Fibroblast of lung (primary cell): ENCODE results near the gene SLC2A1. TPM values are rescaled to one million over a fixed set of nuclear protein-coding genes. Genes with fewer than 3 reads are reported as not detected.

Source experiments
- DNase-seq, 2 donors: peaks; one replicate each; pipeline versions ENCODE4 v3.0.0 to v3.0.0-alpha.2; 2010; ENCODE audit warnings: low read depth in 2 of 2
- H2AFZ ChIP-seq: 2 replicates; pipeline ENCODE4 v1.5.1; 2012; ENCODE audit warnings: low read length, control low read depth, inconsistent platforms
- H3K27ac ChIP-seq: 2 replicates; pipeline ENCODE4 v1.5.1; 2011; ENCODE audit warnings: low read length, control low read depth; ENCODE audit not compliant: insufficient read depth
- H3K27me3 ChIP-seq: 2 replicates; pipeline ENCODE4 v1.5.1; 2011; ENCODE audit warnings: mild to moderate bottlenecking, low read length; ENCODE audit not compliant: control insufficient read depth, insufficient read depth
- H3K36me3 ChIP-seq: 2 replicates; pipeline ENCODE4 v1.5.1; 2011; ENCODE audit warnings: low read length; ENCODE audit not compliant: control insufficient read depth, insufficient read depth
- H3K4me1 ChIP-seq: 2 replicates; pipeline ENCODE4 v1.5.1; 2011; ENCODE audit warnings: low read length; ENCODE audit not compliant: control insufficient read depth, insufficient read depth; ENCODE audit errors: extremely low read depth
- H3K4me2 ChIP-seq: 2 replicates; pipeline ENCODE4 v1.5.1; 2011; ENCODE audit warnings: low read length, control low read depth; ENCODE audit not compliant: insufficient read depth; ENCODE audit errors: extremely low read depth
- H3K4me3 ChIP-seq, 4 experiments: fragments of 200-600 bp in 1 of 4; sonication (generic) in 1 of 4; replicated peaks in 1 of 4; 2 replicates each; pipeline ENCODE4 v1.5.1; 2011 to 2016; ENCODE audit warnings: low read length in 4 of 4, low read depth in 3 of 4, mild to moderate bottlenecking in 3 of 4, control low read depth in 2 of 4, inconsistent platforms in 1 of 4, mixed read lengths in 1 of 4; ENCODE audit not compliant: insufficient read depth in 1 of 4; ENCODE audit errors: control extremely low read depth in 1 of 4
- H3K79me2 ChIP-seq: 2 replicates; pipeline ENCODE4 v1.5.1; 2012; ENCODE audit warnings: mild to moderate bottlenecking, low read length, inconsistent platforms; ENCODE audit not compliant: control insufficient read depth, insufficient read depth
- H3K9ac ChIP-seq: 2 replicates; pipeline ENCODE4 v1.5.1; 2011; ENCODE audit warnings: mild to moderate bottlenecking, low read length, control low read depth; ENCODE audit not compliant: insufficient read depth
- H3K9me3 ChIP-seq: 2 replicates; pipeline ENCODE4 v1.5.1; 2012; ENCODE audit warnings: low read depth, low read length; ENCODE audit not compliant: control insufficient read depth, insufficient read depth
- H4K20me1 ChIP-seq: 2 replicates; pipeline ENCODE4 v1.5.1; 2011; ENCODE audit warnings: low read length; ENCODE audit not compliant: control insufficient read depth, insufficient read depth; ENCODE audit errors: extremely low read depth
- CTCF ChIP-seq, 2 donors: IDR thresholded peaks in 1 of 2; conservative IDR thresholded peaks in 1 of 2; 1 replicate in 1 of 2; 2 replicates in 1 of 2; pipeline ENCODE4 v1.5.1; 2011 to 2012; ENCODE audit warnings: low read length in 2 of 2, control low read depth in 1 of 2, inconsistent platforms in 1 of 2, low read depth in 1 of 2, mild to moderate bottlenecking in 1 of 2
- EZH2 ChIP-seq: IDR thresholded peaks from 2 replicates; pipeline ENCODE4 v1.5.1; 2012; ENCODE audit warnings: low read length, control low read depth, mild to moderate bottlenecking; ENCODE audit errors: missing control alignments
- polyA plus RNA-seq, 2 donors: library from polyadenylated mRNA; depleted of rRNA in 1 of 2; stranded (reverse) in 1 of 2; unstranded in 1 of 2; fragments of >200 nt; gene quantifications; 2 replicates each; pipeline ENCODE4 v1.2.1, GENCODE V29; 2011 to 2012; ENCODE audit warnings: missing spikeins in 1 of 2
- total RNA-seq: library from RNA; depleted of rRNA; stranded (reverse); fragments of >200 nt; gene quantifications from 2 replicates; pipeline ENCODE4 v1.2.1, GENCODE V29; 2014

Gene SLC2A1
- total and polyA plus RNA-seq, 2 donors (not counting 1 experiment from before 2014, with no cell fraction given), result 29.9 to 56.5 TPM

GRCh38 chr1:42889264-42889663, 69.4 kb downstream of the SLC2A1 start:
- no peaks in the 10 kb centered on the region for H3K9me3 ChIP-seq
- H2AFZ ChIP-seq, result no peak overlapping the region
- H3K9ac ChIP-seq, result no peak overlapping the region
- no peaks in the 10 kb centered on the region for H3K4me1 ChIP-seq
- H3K4me2 ChIP-seq, result no peak overlapping the region
- H3K79me2 ChIP-seq, result no peaks in the 10 kb centered on the region
- no peak overlapping the region for H3K27ac ChIP-seq
- DNase-seq, result no peak
- no peaks in the 10 kb centered on the region for H3K36me3 ChIP-seq
- no peaks in the 10 kb centered on the region for H3K27me3 ChIP-seq
- no peaks in the 10 kb centered on the region for H4K20me1 ChIP-seq
- TF ChIP-seq CTCF (conservative IDR thresholded peaks at IDR 0.05 in 1 of 2, IDR thresholded peaks at IDR 0.05 in 1 of 2; ENCODE audit: low read depth in 1 of 2, low read length in 2 of 2) (no peak), EZH2 (no peak)
- H3K4me3 ChIP-seq, result no peak overlapping the region

- DNase-seq, result no peak
- no peaks in the 10 kb centered on the region for H4K20me1 ChIP-seq
- no peaks in the 10 kb centered on the region for H3K79me2 ChIP-seq
- no peak overlapping the region for H3K9ac ChIP-seq
- no peaks in the 10 kb centered on the region for H3K4me1 ChIP-seq
- H2AFZ ChIP-seq, result no peak overlapping the region
- H3K9me3 ChIP-seq, result no peaks in the 10 kb centered on the region
- TF ChIP-seq EZH2 (no peak), CTCF (conservative IDR thresholded peaks at IDR 0.05 in 1 of 2, IDR thresholded peaks at IDR 0.05 in 1 of 2; ENCODE audit: low read depth in 1 of 2, low read length in 2 of 2) (no peak)
- no peak overlapping the region for H3K4me2 ChIP-seq
- H3K4me3 ChIP-seq, result no peak overlapping the region
- H3K27me3 ChIP-seq, result no peaks in the 10 kb centered on the region
- H3K36me3 ChIP-seq, result no peaks in the 10 kb centered on the region
- H3K27ac ChIP-seq, result no peak overlapping the region
These were observed 70.5 kb downstream of the SLC2A1 start for GRCh38 chr1:42888013-42888633.

- Histone ChIP-seq H3K79me2 (no peaks in the 10 kb centered on the region), H2AFZ (no peak overlapping the region), H3K36me3 (no peaks in the 10 kb centered on the region), H3K9me3 (no peaks in the 10 kb centered on the region), H3K27ac (no peak overlapping the region), H3K9ac (no peak overlapping the region), H3K4me2 (no peak overlapping the region), H4K20me1 (no peaks in the 10 kb centered on the region), H3K27me3 (no peaks in the 10 kb centered on the region), H3K4me1 (no peaks in the 10 kb centered on the region), H3K4me3 (no peak overlapping the region)
- no peak for DNase-seq
- TF ChIP-seq CTCF (conservative IDR thresholded peaks at IDR 0.05 in 1 of 2, IDR thresholded peaks at IDR 0.05 in 1 of 2; ENCODE audit: low read depth in 1 of 2, low read length in 2 of 2) (no peak), EZH2 (no peak)
These were observed 71.3 kb downstream of the SLC2A1 start for GRCh38 chr1:42887366-42887765.
